Ectodermal cell (in vitro differentiated cells): ENCODE data around the gene CEACAM16.

ENCODE experiments used
- H3K27ac ChIP-seq: 2 replicates; pipeline ENCODE4 v1.7.0; 2013; ENCODE audit warnings: mild to moderate bottlenecking, low read depth, low read length; ENCODE audit not compliant: insufficient read depth, poor library complexity, severe bottlenecking
- H3K27me3 ChIP-seq: 2 replicates; pipeline ENCODE4 v1.7.0; 2013; ENCODE audit warnings: mild to moderate bottlenecking, low read length; ENCODE audit not compliant: insufficient read depth, control insufficient read depth, poor library complexity, severe bottlenecking
- H3K36me3 ChIP-seq: one replicate; pipeline ENCODE4 v1.7.0; 2013; ENCODE audit warnings: low read length; ENCODE audit not compliant: control insufficient read depth, insufficient read depth
- H3K4me1 ChIP-seq: one replicate; pipeline ENCODE4 v1.7.0; 2013; ENCODE audit warnings: low read length; ENCODE audit not compliant: control insufficient read depth, insufficient read depth
- H3K4me3 ChIP-seq: 2 replicates; pipeline ENCODE4 v1.7.0; 2013; ENCODE audit warnings: low read depth, low read length, control low read depth; ENCODE audit not compliant: insufficient read depth
- H3K9me3 ChIP-seq: 2 replicates; pipeline ENCODE4 v1.7.0; 2013; ENCODE audit warnings: mild to moderate bottlenecking, low read length, moderate library complexity; ENCODE audit not compliant: control insufficient read depth
- WGBS, 2 experiments: methylation state at CpG; one replicate each; pipeline ENCODE4 v1.1.7; 2013; ENCODE audit warnings: missing lambda C conversion rate in 2 of 2; 5-methylcytosine and 5-hydroxymethylcytosine counted together

CEACAM16 gene

GRCh38 chr19:44735011-44735410, 36.1 kb downstream of the CEACAM16 start:
- H3K9me3 ChIP-seq, result no peaks in the 10 kb centered on the region
- no peaks in the 10 kb centered on the region for H3K36me3 ChIP-seq
- no peak overlapping the region for H3K27ac ChIP-seq
- 73 to 75% methylated on average over 5 of the region's 5 CpGs for WGBS, 2 experiments
- H3K27me3 ChIP-seq, result no peaks in the 10 kb centered on the region
- H3K4me1 ChIP-seq, result no peaks in the 10 kb centered on the region
- H3K4me3 ChIP-seq, result no peak overlapping the region

- H3K27ac ChIP-seq, result no peak overlapping the region
- no peaks in the 10 kb centered on the region for H3K27me3 ChIP-seq
- H3K4me1 ChIP-seq, result peaks cover 3% of the 10 kb centered on the region
- WGBS, 2 experiments, result 76 to 79% methylated on average over 13 of the region's 13 CpGs
- H3K36me3 ChIP-seq, result no peaks in the 10 kb centered on the region
- no peaks in the 10 kb centered on the region for H3K9me3 ChIP-seq
- no peak overlapping the region for H3K4me3 ChIP-seq
Measured at GRCh38 chr19:44737238-44738071, 38.5 kb downstream of the CEACAM16 start.

- WGBS, 2 experiments, result 90 to 95% methylated on average over 2 of the region's 2 CpGs
- Histone ChIP-seq H3K27ac (no peak overlapping the region), H3K4me1 (peaks cover 3% of the 10 kb centered on the region), H3K4me3 (no peak overlapping the region), H3K9me3 (no peaks in the 10 kb centered on the region), H3K27me3 (no peaks in the 10 kb centered on the region), H3K36me3 (no peaks in the 10 kb centered on the region)
Measured at GRCh38 chr19:44738136-44738535, 39.2 kb downstream of the CEACAM16 start.

- no peaks in the 10 kb centered on the region for H3K36me3 ChIP-seq
- peaks cover 3% of the 10 kb centered on the region for H3K4me1 ChIP-seq
- WGBS, 2 experiments, result 76 to 80% methylated on average over 11 of the region's 11 CpGs
- no peak overlapping the region for H3K27ac ChIP-seq
- H3K4me3 ChIP-seq, result no peak overlapping the region
- H3K27me3 ChIP-seq, result no peaks in the 10 kb centered on the region
- H3K9me3 ChIP-seq, result no peaks in the 10 kb centered on the region
Measured at GRCh38 chr19:44738603-44739558, 39.9 kb downstream of the CEACAM16 start.

GRCh38 chr19:44740351-44740824, 41.4 kb downstream of the CEACAM16 start:
- H3K4me3 ChIP-seq, result no peak overlapping the region
- peaks cover 4% of the 10 kb centered on the region for H3K27me3 ChIP-seq
- 66 to 69% methylated on average over 3 of the region's 3 CpGs for WGBS, 2 experiments
- no peaks in the 10 kb centered on the region for H3K9me3 ChIP-seq
- H3K36me3 ChIP-seq, result no peaks in the 10 kb centered on the region
- peaks cover 3% of the 10 kb centered on the region for H3K4me1 ChIP-seq
- no peak overlapping the region for H3K27ac ChIP-seq

GRCh38 chr19:44741258-44741731, 42.3 kb downstream of the CEACAM16 start:
- H3K9me3 ChIP-seq, result no peaks in the 10 kb centered on the region
- peaks cover 3% of the 10 kb centered on the region for H3K4me1 ChIP-seq
- peaks cover 13% of the 10 kb centered on the region for H3K27me3 ChIP-seq
- no peaks in the 10 kb centered on the region for H3K36me3 ChIP-seq
- H3K27ac ChIP-seq, result no peak overlapping the region
- 92% methylated on average over 6 of the region's 6 CpGs for WGBS, 2 experiments
- no peak overlapping the region for H3K4me3 ChIP-seq

GRCh38 chr19:44741841-44742329, 42.9 kb downstream of the CEACAM16 start:
- H3K36me3 ChIP-seq, result no peaks in the 10 kb centered on the region
- H3K27me3 ChIP-seq, result peaks cover 19% of the 10 kb centered on the region
- peaks cover 3% of the 10 kb centered on the region for H3K4me1 ChIP-seq
- no peaks in the 10 kb centered on the region for H3K9me3 ChIP-seq
- H3K27ac ChIP-seq, result no peak overlapping the region
- 53% methylated on average over 12 to 13 of the region's 13 CpGs for WGBS, 2 experiments
- no peak overlapping the region for H3K4me3 ChIP-seq

- Histone ChIP-seq H3K9me3 (no peaks in the 10 kb centered on the region), H3K27me3 (peaks cover 25% of the 10 kb centered on the region), H3K4me3 (no peak overlapping the region), H3K36me3 (no peaks in the 10 kb centered on the region), H3K27ac (no peak overlapping the region), H3K4me1 (peaks cover 6% of the 10 kb centered on the region)
- WGBS, 2 experiments, result 92 to 94% methylated on average over 20 of the region's 20 CpGs
Measured at GRCh38 chr19:44742330-44743061, 43.5 kb downstream of the CEACAM16 start.

GRCh38 chr19:44744871-44745332, 46.0 kb downstream of the CEACAM16 start:
- no peaks in the 10 kb centered on the region for H3K9me3 ChIP-seq
- H3K27me3 ChIP-seq, result peaks cover 49% of the 10 kb centered on the region
- H3K36me3 ChIP-seq, result no peaks in the 10 kb centered on the region
- no peak overlapping the region for H3K27ac ChIP-seq
- H3K4me3 ChIP-seq, result no peak overlapping the region
- WGBS, 2 experiments, result 64 to 65% methylated on average over 3 of the region's 3 CpGs
- H3K4me1 ChIP-seq, result peaks cover 12% of the 10 kb centered on the region
